ENCODE results near the gene ARL5B. TPM values are rescaled to one million over a fixed set of nuclear protein-coding genes. Genes with fewer than 3 reads are reported as not detected.

ARL5B gene
- total RNA-seq, 2 donors from 2014 or later = 7.6 to 7.7 TPM

GRCh38 chr10:18666810-18667209 lies 7.6 kb downstream of the ARL5B start:
- Mint-ChIP-seq H3K4me3 (no peak overlapping the region), H3K9me3 (no peaks in the 10 kb centered on the region), H3K36me3 (no peaks in the 10 kb centered on the region), H3K27ac (no peak overlapping the region), H3K27me3 (no peaks in the 10 kb centered on the region), H3K4me1 (ENCODE audit: low read depth in 2 of 2) (peaks cover 14 to 18% of the 10 kb centered on the region in 2 donors)
- DNase-seq (ENCODE audit: low spot score) (no peak), ATAC-seq (no peak)

- Mint-ChIP-seq H3K27me3 (no peaks in the 10 kb centered on the region), H3K36me3 (no peaks in the 10 kb centered on the region), H3K4me3 (no peak overlapping the region), H3K4me1 (ENCODE audit: low read depth in 2 of 2) (peaks cover 8 to 14% of the 10 kb centered on the region in 2 donors), H3K27ac (no peak overlapping the region), H3K9me3 (no peaks in the 10 kb centered on the region)
- DNase-seq (ENCODE audit: low spot score) (no peak), ATAC-seq (no peak)
Observed at GRCh38 chr10:18668026-18668425, 8.8 kb downstream of the ARL5B start.

- H3K4me3 Mint-ChIP-seq = no peak overlapping the region
- DNase-seq (ENCODE audit: low spot score) (no peak), ATAC-seq (no peak)
- H3K27me3 Mint-ChIP-seq = no peaks in the 10 kb centered on the region
- H3K9me3 Mint-ChIP-seq = no peaks in the 10 kb centered on the region
- no peaks in the 10 kb centered on the region for H3K4me1 Mint-ChIP-seq (ENCODE audit: low read depth in 2 of 2)
- H3K27ac Mint-ChIP-seq = no peak overlapping the region
- peaks cover 5% of the 10 kb centered on the region for H3K36me3 Mint-ChIP-seq
Observed at GRCh38 chr10:18675086-18675801, 16.0 kb downstream of the ARL5B start.

- Mint-ChIP-seq H3K36me3 (no peaks in the 10 kb centered on the region), H3K27me3 (no peaks in the 10 kb centered on the region), H3K4me1 (ENCODE audit: low read depth in 2 of 2) (peaks cover 0 to 11% of the 10 kb centered on the region in 2 donors), H3K27ac (no peak overlapping the region), H3K4me3 (no peak overlapping the region), H3K9me3 (no peaks in the 10 kb centered on the region)
- DNase-seq (ENCODE audit: low spot score) = no peak
- ATAC-seq = no peak
Observed at GRCh38 chr10:18680754-18681153, 21.5 kb downstream of the ARL5B start.

GRCh38 chr10:18681366-18681765 lies 22.1 kb downstream of the ARL5B start:
- Mint-ChIP-seq H3K4me3 (no peak overlapping the region), H3K4me1 (ENCODE audit: low read depth in 2 of 2) (peaks cover 0 to 11% of the 10 kb centered on the region in 2 donors), H3K27me3 (no peaks in the 10 kb centered on the region), H3K36me3 (no peaks in the 10 kb centered on the region), H3K27ac (no peak overlapping the region), H3K9me3 (no peaks in the 10 kb centered on the region)
- DNase-seq (ENCODE audit: low spot score) = no peak
- ATAC-seq = no peak

- Mint-ChIP-seq H3K27me3 (no peaks in the 10 kb centered on the region), H3K4me3 (no peak overlapping the region), H3K36me3 (no peaks in the 10 kb centered on the region), H3K9me3 (no peaks in the 10 kb centered on the region), H3K27ac (no peak overlapping the region), H3K4me1 (ENCODE audit: low read depth in 2 of 2) (peaks cover 0 to 11% of the 10 kb centered on the region in 2 donors)
- DNase-seq (ENCODE audit: low spot score) (no peak), ATAC-seq (no peak)
Observed at GRCh38 chr10:18681971-18682411, 22.8 kb downstream of the ARL5B start.

GRCh38 chr10:18683427-18683826 lies 24.2 kb downstream of the ARL5B start:
- Mint-ChIP-seq H3K27ac (no peak overlapping the region), H3K27me3 (peaks cover 0 to 7% of the 10 kb centered on the region in 2 donors), H3K9me3 (no peaks in the 10 kb centered on the region), H3K4me3 (no peak overlapping the region), H3K36me3 (no peaks in the 10 kb centered on the region), H3K4me1 (ENCODE audit: low read depth in 2 of 2) (peaks cover 0 to 11% of the 10 kb centered on the region in 2 donors)
- no peak for ATAC-seq
- DNase-seq (ENCODE audit: low spot score) = no peak

- Mint-ChIP-seq H3K9me3 (no peaks in the 10 kb centered on the region), H3K4me3 (no peak overlapping the region), H3K27me3 (peaks cover 3 to 15% of the 10 kb centered on the region in 2 donors), H3K4me1 (ENCODE audit: low read depth in 2 of 2) (peaks cover 0 to 11% of the 10 kb centered on the region in 2 donors), H3K27ac (no peak overlapping the region), H3K36me3 (no peaks in the 10 kb centered on the region)
- ATAC-seq (no peak), DNase-seq (ENCODE audit: low spot score) (no peak)
Observed at GRCh38 chr10:18684416-18684815, 25.2 kb downstream of the ARL5B start.

GRCh38 chr10:18684953-18685352 lies 25.7 kb downstream of the ARL5B start:
- no peak for ATAC-seq
- peaks cover 3 to 15% of the 10 kb centered on the region in 2 donors for H3K27me3 Mint-ChIP-seq
- H3K27ac Mint-ChIP-seq = no peak overlapping the region
- DNase-seq (ENCODE audit: low spot score) = no peak
- H3K4me3 Mint-ChIP-seq = no peak overlapping the region
- peaks cover 0 to 11% of the 10 kb centered on the region in 2 donors for H3K4me1 Mint-ChIP-seq (ENCODE audit: low read depth in 2 of 2)
- no peaks in the 10 kb centered on the region for H3K36me3 Mint-ChIP-seq
- H3K9me3 Mint-ChIP-seq = no peaks in the 10 kb centered on the region

GRCh38 chr10:18685555-18685954 lies 26.3 kb downstream of the ARL5B start:
- ATAC-seq (no peak), DNase-seq (ENCODE audit: low spot score) (no peak)
- Mint-ChIP-seq H3K4me3 (no peak overlapping the region), H3K4me1 (ENCODE audit: low read depth in 2 of 2) (peaks cover 0 to 11% of the 10 kb centered on the region in 2 donors), H3K27ac (no peak overlapping the region), H3K9me3 (no peaks in the 10 kb centered on the region), H3K27me3 (peaks cover 3 to 15% of the 10 kb centered on the region in 2 donors), H3K36me3 (no peaks in the 10 kb centered on the region)

- Mint-ChIP-seq H3K4me1 (ENCODE audit: low read depth in 2 of 2) (peaks cover 0 to 11% of the 10 kb centered on the region in 2 donors), H3K9me3 (no peaks in the 10 kb centered on the region), H3K4me3 (no peak overlapping the region), H3K27ac (no peak overlapping the region), H3K27me3 (peaks cover 3 to 15% of the 10 kb centered on the region in 2 donors), H3K36me3 (no peaks in the 10 kb centered on the region)
- DNase-seq (ENCODE audit: low spot score) = no peak
- no peak for ATAC-seq
Observed at GRCh38 chr10:18687195-18687594, 28.0 kb downstream of the ARL5B start.

GRCh38 chr10:18687706-18688105 lies 28.5 kb downstream of the ARL5B start:
- Mint-ChIP-seq H3K36me3 (no peaks in the 10 kb centered on the region), H3K4me3 (no peak overlapping the region), H3K9me3 (no peaks in the 10 kb centered on the region), H3K27ac (no peak overlapping the region), H3K27me3 (peaks cover 3 to 15% of the 10 kb centered on the region in 2 donors), H3K4me1 (ENCODE audit: low read depth in 2 of 2) (peaks cover 0 to 11% of the 10 kb centered on the region in 2 donors)
- no peak for DNase-seq (ENCODE audit: low spot score)
- no peak for ATAC-seq

- Mint-ChIP-seq H3K9me3 (no peaks in the 10 kb centered on the region), H3K4me1 (ENCODE audit: low read depth in 2 of 2) (peaks cover 0 to 6% of the 10 kb centered on the region in 2 donors), H3K36me3 (no peaks in the 10 kb centered on the region), H3K4me3 (no peak overlapping the region), H3K27me3 (peaks cover 3 to 15% of the 10 kb centered on the region in 2 donors), H3K27ac (no peak overlapping the region)
- no peak for DNase-seq (ENCODE audit: low spot score)
- ATAC-seq = no peak
Observed at GRCh38 chr10:18689498-18689897, 30.3 kb downstream of the ARL5B start.

- Mint-ChIP-seq H3K4me1 (ENCODE audit: low read depth in 2 of 2) (no peaks in the 10 kb centered on the region), H3K27ac (no peak overlapping the region), H3K4me3 (no peak overlapping the region), H3K27me3 (peaks cover 3 to 15% of the 10 kb centered on the region in 2 donors), H3K9me3 (no peaks in the 10 kb centered on the region), H3K36me3 (no peaks in the 10 kb centered on the region)
- no peak for DNase-seq (ENCODE audit: low spot score)
- no peak for ATAC-seq
Observed at GRCh38 chr10:18690541-18690940, 31.3 kb downstream of the ARL5B start.
